Measurements from ENCODE around the gene KIAA1191. TPM values are rescaled to one million over a fixed set of nuclear protein-coding genes. Genes with fewer than 3 reads are reported as not detected.
"Not testable (repeated sequence)": the region's sequence is repeated elsewhere in the genome, so short reads cannot be mapped to it uniquely, and the experiment has no call there.

KIAA1191 gene
- total RNA-seq, 4 donors from 2014 or later, result 98.1 to 116 (median 109) TPM

- H3K4me3 ChIP-seq, result no peak overlapping the region
- H3K9me3 ChIP-seq, result no peaks in the 10 kb centered on the region
- H3K4me1 ChIP-seq, result no peaks in the 10 kb centered on the region
- peaks cover 30% of the 10 kb centered on the region for H3K36me3 ChIP-seq
- H3K27me3 ChIP-seq, result no peaks in the 10 kb centered on the region
- TF ChIP-seq CTCF (IDR thresholded peaks at IDR 0.05) (no peak), EP300 (IDR thresholded peaks at IDR 0.05) (no peak)
- whole genome bisulfite sequencing, result 75% methylated on average over 7 of the region's 7 CpGs
- DNase-seq (ENCODE audit: low spot score in 2 of 2), result no peak
- H3K27ac ChIP-seq, result no peak overlapping the region
Observed at GRCh38 chr5:176317534-176318374, 43.8 kb downstream of the KIAA1191 start.

- H3K27ac ChIP-seq; H3K27me3 ChIP-seq; DNase-seq (ENCODE audit: low spot score in 2 of 2); H3K9me3 ChIP-seq; H3K4me1 ChIP-seq; H3K4me3 ChIP-seq; H3K36me3 ChIP-seq: not testable (repeated sequence)
- WGBS, result no CpG with 5 or more reads among the region's 31 CpGs
Observed at GRCh38 chr5:176305356-176305755, 56.2 kb downstream of the KIAA1191 start.

Other genes with a start within 250 kb of the KIAA1191 start
- 10 to 100 TPM in 3 of 4 donors, 1 to 10 TPM in 1; 9.6 to 27.8 (median 12.9) TPM for gene SIMC1, start 123.3 kb downstream of the KIAA1191 start, total RNA-seq
- 10 to 100 TPM in 3 of 4 donors, 1 to 10 TPM in 1; 7.1 to 36.4 (median 21.2) TPM for gene ARL10, start 3.7 kb upstream of the KIAA1191 start, total RNA-seq
- 10 to 100 TPM; 21.9 to 33.9 (median 30.5) TPM for gene NOP16, start 26.8 kb upstream of the KIAA1191 start, total RNA-seq
- gene HIGD2A, start 27.0 kb upstream of the KIAA1191 start, total RNA-seq, result 100 to 1,000 TPM; 119 to 173 (median 161) TPM
- 100 to 1,000 TPM; 298 to 644 (median 435) TPM for gene CLTB, start 54.8 kb upstream of the KIAA1191 start, total RNA-seq
- gene FAF2, start 86.6 kb upstream of the KIAA1191 start, total RNA-seq, result 10 to 100 TPM; 28.8 to 41.9 (median 37.1) TPM
- gene RNF44, start 175.6 kb upstream of the KIAA1191 start, total RNA-seq, result 10 to 100 TPM; 36.9 to 65.9 (median 46.3) TPM
- under 1 TPM in 2 of 4 donors, not detected in 2; 0.10 to 0.23 TPM for gene CDHR2, start 187.6 kb upstream of the KIAA1191 start, total RNA-seq
- 1 to 10 TPM in 3 of 4 donors, under 1 TPM in 1; 0.24 to 2.8 (median 1.5) TPM for gene GPRIN1, start 248.4 kb upstream of the KIAA1191 start, total RNA-seq

Measured in suprapubic skin (tissue), 4 donors.